Measurements from ENCODE around the gene CDK8. TPM values are rescaled to one million over a fixed set of nuclear protein-coding genes. Genes with fewer than 3 reads are reported as not detected.

CDK8 gene
- total and polyA plus RNA-seq, 9 of the 15 experiments (the other 6 are each of a cell fraction or from before 2014, with no cell fraction given) = 11.3 to 33.7 (median 20.3) TPM

DNA sequence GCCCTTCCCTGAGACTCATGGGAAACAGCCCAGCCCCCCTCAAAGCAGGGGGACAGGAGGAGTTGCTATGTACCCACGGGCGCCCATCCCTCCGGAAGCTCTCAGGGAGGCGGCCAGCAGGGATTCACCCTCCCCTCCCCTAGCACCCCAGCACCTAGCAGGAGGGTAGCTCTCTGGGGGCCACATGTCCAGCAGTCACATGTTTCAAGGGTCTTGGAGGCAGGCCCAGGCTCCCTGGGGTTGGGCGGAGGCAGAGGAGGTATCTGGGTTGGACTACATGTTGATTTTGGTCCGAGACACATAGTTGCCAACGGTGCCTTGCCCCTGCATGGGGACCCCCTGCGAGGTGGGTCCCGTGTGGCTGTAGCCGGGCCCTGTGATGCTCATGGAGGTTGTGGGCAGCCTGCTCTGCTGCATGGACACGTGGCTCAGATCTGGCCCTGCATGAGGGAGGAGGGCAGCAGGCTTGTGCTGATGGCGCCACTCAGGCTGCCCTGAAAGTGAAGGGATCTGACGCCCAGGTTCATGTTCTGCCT lies 24.8 kb upstream of the CDK8 start (continued):
- TF ChIP-seq, protein P1, sequence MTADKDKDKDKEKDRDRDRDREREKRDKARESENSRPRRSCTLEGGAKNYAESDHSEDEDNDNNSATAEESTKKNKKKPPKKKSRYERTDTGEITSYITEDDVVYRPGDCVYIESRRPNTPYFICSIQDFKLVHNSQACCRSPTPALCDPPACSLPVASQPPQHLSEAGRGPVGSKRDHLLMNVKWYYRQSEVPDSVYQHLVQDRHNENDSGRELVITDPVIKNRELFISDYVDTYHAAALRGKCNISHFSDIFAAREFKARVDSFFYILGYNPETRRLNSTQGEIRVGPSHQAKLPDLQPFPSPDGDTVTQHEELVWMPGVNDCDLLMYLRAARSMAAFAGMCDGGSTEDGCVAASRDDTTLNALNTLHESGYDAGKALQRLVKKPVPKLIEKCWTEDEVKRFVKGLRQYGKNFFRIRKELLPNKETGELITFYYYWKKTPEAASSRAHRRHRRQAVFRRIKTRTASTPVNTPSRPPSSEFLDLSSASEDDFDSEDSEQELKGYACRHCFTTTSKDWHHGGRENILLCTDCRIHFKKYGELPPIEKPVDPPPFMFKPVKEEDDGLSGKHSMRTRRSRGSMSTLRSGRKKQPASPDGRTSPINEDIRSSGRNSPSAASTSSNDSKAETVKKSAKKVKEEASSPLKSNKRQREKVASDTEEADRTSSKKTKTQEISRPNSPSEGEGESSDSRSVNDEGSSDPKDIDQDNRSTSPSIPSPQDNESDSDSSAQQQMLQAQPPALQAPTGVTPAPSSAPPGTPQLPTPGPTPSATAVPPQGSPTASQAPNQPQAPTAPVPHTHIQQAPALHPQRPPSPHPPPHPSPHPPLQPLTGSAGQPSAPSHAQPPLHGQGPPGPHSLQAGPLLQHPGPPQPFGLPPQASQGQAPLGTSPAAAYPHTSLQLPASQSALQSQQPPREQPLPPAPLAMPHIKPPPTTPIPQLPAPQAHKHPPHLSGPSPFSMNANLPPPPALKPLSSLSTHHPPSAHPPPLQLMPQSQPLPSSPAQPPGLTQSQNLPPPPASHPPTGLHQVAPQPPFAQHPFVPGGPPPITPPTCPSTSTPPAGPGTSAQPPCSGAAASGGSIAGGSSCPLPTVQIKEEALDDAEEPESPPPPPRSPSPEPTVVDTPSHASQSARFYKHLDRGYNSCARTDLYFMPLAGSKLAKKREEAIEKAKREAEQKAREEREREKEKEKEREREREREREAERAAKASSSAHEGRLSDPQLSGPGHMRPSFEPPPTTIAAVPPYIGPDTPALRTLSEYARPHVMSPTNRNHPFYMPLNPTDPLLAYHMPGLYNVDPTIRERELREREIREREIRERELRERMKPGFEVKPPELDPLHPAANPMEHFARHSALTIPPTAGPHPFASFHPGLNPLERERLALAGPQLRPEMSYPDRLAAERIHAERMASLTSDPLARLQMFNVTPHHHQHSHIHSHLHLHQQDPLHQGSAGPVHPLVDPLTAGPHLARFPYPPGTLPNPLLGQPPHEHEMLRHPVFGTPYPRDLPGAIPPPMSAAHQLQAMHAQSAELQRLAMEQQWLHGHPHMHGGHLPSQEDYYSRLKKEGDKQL (CRISPR knock-in tag; IDR thresholded peaks at IDR 0.05; ENCODE audit: borderline replicate concordance) = no peak
- TF ChIP-seq ELF1 (tag; IDR thresholded peaks at IDR 0.05) (no peak), PHB (CRISPR knock-in tag; IDR thresholded peaks at IDR 0.05) (no peak), CHD4 (IDR thresholded peaks at IDR 0.05; ENCODE audit: insufficient read depth, insufficient replicate concordance, low read depth, low read length, poor library complexity, severe bottlenecking) (no peak), CBX5 (IDR thresholded peaks at IDR 0.05; ENCODE audit: borderline replicate concordance, low read depth) (no peak), CBX2 (IDR thresholded peaks at IDR 0.05; ENCODE audit: insufficient read depth, low read length, poor library complexity, severe bottlenecking) (no peak)
- TF ChIP-seq, protein P2, sequence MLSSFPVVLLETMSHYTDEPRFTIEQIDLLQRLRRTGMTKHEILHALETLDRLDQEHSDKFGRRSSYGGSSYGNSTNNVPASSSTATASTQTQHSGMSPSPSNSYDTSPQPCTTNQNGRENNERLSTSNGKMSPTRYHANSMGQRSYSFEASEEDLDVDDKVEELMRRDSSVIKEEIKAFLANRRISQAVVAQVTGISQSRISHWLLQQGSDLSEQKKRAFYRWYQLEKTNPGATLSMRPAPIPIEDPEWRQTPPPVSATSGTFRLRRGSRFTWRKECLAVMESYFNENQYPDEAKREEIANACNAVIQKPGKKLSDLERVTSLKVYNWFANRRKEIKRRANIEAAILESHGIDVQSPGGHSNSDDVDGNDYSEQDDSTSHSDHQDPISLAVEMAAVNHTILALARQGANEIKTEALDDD (IDR thresholded peaks at IDR 0.05) = no peak

Data from K562 (cell line).